CD4-positive, alpha-beta T cell treated with Interferon alpha-2 for 1 hour (primary cell): Measurements from ENCODE around the gene PRRX2.

Source experiments
- DNase-seq, 2 donors: peaks; one replicate each; pipeline ENCODE4 v3.0.0-alpha.2; 2020 to 2022

The PRRX2 gene

DNA sequence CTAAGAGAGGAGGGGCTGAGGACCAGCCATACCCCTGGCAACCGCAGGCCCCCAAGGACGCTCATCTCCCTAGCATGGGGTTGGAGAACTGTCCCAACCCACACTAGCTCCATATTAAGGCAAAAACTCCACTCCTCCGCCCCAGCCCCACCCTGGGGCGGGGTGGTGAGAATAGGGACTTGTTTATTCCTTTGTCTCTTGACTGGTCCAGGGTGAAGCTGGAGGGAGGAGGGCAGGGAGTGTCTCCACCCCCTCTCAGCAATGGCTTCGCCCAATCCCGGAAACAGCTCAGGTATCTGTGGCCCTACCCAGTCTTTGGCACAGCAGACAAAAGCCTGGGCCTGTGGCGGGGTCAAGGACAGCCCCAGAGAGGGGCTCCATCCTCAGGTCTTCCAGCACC, 16.9 kb downstream of the PRRX2 start:
- no peak for DNase-seq

GRCh38 chr9:129685220-129685932, 19.9 kb downstream of the PRRX2 start:
- DNase-seq, result no peak

GRCh38 chr9:129685933-129686259, 20.4 kb downstream of the PRRX2 start:
- DNase-seq, result no peak

DNA sequence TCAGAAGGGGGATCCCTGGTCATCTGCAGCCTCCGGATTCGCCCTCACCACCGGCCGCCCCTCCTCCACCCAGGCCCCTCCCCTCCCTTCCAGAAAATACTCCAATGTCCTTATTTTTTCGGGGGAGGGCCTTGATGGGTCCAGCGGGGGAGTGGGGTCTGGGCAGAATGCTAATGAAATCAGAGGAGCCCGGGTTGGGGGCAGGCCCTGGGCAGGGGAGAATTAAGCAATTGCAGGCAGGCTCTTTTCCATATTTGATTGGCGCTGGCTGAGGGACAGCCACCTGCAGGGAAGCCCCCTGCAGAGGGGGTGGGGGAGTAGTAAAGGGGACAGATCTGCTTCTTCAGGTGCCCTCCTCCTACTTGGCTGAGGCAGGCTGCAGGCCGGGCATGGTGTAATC, 21.3 kb downstream of the PRRX2 start:
- DNase-seq, result no peak

GRCh38 chr9:129687391-129687790, 21.9 kb downstream of the PRRX2 start:
- DNase-seq, result no peak

- no peak for DNase-seq
Observed at GRCh38 chr9:129688285-129689043, 23.0 kb downstream of the PRRX2 start.

- DNase-seq, result no peak
Observed at GRCh38 chr9:129692534-129692933, 27.1 kb downstream of the PRRX2 start.

DNA sequence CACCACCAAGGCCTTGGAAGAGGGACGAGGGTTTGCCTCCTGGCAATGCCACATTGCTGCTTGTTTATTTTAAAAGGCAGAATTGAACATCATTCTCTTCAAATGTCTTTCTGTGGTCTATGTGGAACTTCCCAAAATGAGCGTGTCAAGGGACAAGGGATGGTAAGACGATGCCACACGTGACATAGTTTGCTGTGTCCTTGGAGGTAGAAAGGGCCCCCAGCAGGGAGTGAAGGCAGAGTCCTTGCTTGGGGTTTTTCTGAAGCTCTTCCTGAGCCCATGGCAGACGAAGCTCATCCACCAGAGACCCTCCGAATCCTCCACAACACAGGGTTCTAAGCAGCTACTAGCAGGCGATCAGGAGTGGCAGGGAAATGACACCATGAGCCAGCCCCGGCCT, 28.3 kb downstream of the PRRX2 start:
- no peak for DNase-seq

DNA sequence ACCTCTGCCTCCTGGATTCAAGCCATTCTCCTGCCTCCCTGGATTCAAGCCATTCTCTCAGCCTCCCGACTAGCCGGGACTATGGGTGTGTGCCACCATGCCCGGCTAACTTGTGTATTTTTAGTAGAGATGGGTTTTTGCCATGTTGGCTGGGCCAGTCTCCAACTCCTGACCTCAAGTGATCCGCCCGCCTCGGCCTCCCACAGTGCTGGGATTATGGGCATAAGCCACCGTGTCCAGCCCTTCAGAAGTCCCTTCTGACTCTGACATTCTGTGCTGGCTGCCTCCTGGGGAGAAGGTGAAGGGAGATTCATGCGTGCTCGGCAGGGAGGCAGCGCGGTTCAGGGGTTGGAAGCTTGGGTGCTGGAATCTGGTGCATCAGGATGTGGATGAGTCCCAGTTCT, 28.8 kb downstream of the PRRX2 start:
- no peak for DNase-seq

DNA sequence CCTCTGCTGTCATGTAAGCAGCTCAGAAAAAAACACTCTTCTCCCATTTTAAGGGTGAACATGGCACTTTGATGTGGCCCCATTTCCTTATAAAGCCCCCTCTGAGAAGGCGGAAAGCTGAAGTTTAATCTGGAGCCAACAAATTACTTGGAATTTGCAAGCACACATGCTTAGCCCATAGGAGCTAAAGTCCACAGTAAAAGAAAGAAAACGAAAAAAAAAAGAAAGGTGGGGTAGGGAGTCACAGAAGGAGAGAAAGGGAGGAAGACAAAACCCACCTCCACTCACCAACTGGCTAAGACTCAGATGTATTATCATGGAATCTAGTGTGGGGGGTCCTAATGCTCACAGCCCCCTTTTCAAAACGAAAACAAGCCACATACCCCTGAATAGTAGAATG, 30.4 kb downstream of the PRRX2 start:
- no peak for DNase-seq

GRCh38 chr9:129696944-129697655, 31.7 kb downstream of the PRRX2 start:
- no peak for DNase-seq

GRCh38 chr9:129697656-129698253, 32.3 kb downstream of the PRRX2 start:
- DNase-seq, result no peak

DNA sequence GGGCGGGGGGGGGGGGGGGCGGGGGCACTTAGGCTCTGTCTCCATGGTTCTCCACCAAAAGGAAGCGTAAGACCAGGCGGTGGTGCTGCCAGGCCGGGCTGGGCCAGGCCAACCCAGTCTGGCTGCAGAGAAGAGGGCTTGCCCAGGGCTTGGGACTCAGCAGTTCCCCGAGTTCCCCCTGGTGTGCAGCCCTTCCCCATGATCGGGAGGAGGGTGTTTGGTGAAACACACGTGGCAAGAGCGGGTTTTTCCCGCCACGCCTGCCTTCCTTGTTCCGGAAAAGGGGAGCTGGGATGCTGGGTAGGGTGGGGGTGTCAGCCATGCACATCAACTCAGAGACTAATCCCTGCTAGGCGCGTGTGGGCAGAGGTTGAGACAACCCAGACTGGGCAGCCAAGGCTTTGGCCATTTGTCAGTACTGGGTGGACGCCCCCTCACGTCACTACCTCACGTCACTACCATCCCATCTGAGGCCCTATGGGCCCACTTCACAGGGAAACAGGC, 32.9 kb downstream of the PRRX2 start:
- no peak for DNase-seq

- DNase-seq, result no peak
Observed at GRCh38 chr9:129701054-129701453, 35.6 kb downstream of the PRRX2 start.

DNA sequence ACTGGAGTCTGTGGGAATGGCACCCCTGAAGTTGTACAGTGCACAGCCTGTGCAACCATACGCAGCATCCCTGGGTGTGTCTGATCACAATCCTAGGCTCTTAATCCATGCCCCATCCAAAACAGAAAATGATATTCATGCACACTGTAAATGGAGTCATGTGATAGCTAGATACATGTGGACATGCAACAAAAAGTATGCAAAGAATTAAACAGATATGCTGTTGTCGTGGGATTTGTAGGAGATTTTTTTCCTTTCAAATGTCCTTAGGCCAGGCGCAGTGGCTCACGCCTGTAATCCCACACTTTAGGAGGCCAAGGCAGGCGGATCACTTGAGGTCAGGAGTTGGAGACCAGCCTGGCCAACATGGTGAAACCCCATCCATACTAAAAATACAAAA, 36.1 kb downstream of the PRRX2 start:
- DNase-seq, result no peak

DNA sequence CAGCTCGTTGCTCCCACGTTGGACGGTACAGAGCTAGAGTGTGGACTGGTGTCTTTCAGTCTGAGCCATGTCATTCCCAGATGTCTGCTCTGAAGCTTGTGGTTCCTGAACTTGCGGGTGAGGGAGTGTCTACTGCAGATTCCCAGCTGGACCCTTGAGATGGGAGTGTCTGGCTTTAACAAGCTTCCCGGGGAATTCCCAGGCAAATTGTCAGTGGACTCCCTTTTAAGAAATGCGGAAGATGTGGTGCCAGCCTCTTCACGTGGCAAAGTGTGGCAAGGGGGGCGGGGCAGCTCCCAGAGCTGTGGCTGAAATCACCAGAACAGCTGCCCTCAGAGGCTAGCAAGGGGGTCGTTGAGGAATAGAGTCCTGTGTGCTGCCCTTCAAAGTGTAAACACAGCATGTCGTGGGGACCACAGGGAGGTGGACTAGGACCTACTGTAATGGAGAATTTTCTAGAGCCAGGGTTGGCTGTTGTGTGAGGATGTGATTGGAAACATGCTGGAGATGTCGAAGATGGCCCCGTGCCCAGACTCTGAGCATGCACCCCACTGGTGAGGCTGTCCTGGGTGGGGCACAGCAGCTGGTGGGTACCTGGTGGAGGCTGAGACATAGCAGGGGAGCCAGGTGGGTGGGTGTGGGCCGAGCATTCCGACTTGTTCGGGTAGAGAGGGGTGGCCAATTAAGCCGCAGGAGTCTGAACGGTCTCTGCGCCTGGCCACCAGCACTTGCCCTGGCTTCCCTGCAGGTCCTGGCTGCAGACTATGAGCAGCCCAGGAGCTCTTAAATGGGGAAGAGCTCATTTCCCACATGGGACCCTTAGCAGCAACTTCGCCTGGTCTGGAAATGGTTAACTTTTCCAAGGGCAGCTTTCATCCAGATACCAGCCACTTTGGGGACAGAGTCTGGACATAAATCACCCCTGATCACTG, 37.4 kb downstream of the PRRX2 start:
- no peak for DNase-seq

- no peak for DNase-seq
Observed at GRCh38 chr9:129703667-129704355, 38.4 kb downstream of the PRRX2 start.

DNA sequence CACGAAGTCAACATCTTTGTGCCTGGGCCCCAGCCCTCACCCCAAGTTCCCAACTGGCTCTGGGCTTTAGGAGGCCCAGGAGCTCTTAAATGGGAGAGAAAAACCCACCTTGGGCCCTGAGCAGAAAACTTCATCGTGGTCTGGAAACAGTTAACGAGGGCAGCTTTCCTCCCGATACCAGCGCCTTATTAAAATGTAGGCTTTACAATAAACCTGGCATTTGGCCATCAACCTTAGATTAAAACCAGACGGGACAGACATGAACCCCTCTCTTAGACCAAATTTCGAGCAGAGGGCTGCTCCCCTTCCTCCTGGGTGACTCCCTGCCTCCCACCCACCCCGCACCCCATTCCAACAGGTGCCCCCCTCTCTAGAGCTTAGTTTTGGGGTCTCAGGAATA, 39.4 kb downstream of the PRRX2 start:
- no peak for DNase-seq

GRCh38 chr9:129708793-129709192, 43.3 kb downstream of the PRRX2 start:
- DNase-seq, result no peak

DNA sequence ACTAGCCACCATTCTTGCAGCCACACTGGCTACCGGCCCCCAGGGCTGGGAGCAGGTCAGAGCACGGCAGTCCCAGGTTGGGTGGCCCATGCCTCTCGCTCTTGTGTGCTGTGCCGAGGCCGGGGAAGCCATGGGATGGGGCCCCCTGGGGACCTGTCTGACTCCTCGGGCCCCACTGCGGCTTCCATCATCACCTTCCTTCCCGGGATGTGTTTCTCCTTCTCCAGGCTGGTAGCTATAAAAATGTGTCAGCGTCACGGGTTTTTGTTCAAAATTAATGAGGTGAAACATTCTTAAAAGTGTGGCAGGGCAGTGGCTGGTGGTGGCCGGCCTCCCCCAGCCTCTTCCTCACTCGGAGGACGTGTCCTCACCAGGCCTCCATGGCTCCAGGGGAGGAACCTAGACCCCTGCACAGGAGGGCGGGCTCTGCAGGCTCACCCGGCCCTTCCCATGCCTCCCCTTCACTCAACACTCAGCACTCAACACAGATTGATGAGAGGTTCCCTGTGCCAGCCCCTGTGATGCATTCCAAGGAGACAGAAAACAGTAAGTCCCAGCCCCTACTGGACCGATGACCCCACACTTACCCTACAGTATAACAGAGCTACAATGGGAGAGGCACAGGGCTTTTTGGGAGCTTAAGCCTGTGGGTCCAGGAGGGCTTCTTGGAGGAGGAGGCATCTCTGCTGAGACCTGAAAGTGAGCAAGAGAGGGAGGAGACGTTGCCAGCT, 44.2 kb downstream of the PRRX2 start:
- DNase-seq, result no peak

GRCh38 chr9:129710169-129710453, 44.7 kb downstream of the PRRX2 start:
- no peak for DNase-seq
